HG03354 (cell line): ENCODE measurements around the gene MACROH2A1.

Source experiments
- ATAC-seq: cut with Tn5 transposase; IDR thresholded peaks from one replicate; pipeline ENCODE4 v1.9.1; 2021; ENCODE audit warnings: mild to moderate bottlenecking; ENCODE audit not compliant: unreplicated experiment, poor library complexity, severe bottlenecking

The MACROH2A1 gene

DNA sequence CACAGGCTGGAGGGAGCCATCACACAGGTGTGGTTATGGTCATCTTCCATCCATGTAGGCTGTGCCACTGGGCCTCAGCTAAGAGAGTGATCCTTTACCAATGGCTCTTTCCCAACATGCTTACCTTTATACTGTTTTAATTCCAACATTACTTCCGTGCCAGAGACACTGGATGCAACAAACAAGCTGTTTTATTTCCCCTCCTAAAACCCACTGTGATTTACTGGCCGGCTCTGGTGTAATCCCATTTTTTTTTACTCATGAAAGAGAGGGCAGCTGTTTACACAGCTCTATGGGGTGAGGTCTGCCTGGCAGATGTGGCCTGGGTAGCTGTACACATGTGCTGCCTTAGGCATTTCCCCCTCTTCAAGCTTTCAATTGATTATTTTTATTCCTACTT, 58.5 kb downstream of the MACROH2A1 start:
- no peak for ATAC-seq

DNA sequence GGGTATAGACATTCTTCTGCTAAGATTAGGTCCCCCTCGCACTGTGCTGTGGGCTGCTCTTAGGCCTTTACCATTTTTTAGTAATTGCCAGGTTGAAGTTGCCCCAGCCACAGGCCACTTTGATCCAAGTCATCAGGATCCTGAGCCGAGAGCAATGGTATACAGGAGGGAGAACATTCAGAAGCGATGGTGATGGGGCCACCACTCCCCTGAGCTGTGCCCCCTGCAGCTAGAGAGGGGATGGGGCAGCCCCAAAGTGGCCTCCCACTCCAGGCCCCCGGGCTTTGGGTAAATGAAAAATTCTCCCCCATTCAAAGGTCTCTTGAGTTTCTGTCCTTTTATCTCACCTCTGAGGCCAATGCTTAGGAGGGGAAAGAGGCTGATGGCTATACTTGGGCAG, 59.4 kb downstream of the MACROH2A1 start:
- no peak for ATAC-seq

DNA sequence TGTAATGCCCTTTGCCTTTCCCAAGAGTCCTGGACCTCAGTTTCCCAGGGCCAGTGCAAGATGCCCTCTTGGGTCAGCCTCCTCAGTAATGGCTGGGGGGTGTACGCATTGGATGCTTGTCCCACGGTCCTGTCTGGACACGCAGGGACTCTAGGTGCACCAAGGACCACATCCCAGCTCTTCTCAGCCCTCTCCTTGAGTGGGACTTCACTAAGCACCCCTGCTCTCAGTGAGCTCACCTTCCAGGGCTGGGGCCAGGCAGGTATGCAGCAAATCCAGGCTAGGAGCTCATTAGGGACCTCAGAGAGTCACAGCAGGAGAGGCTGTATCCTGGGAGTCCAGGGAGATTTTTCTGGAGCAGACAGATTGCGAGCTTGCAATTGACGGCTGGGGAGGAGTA, 59.8 kb downstream of the MACROH2A1 start:
- ATAC-seq: no peak

DNA sequence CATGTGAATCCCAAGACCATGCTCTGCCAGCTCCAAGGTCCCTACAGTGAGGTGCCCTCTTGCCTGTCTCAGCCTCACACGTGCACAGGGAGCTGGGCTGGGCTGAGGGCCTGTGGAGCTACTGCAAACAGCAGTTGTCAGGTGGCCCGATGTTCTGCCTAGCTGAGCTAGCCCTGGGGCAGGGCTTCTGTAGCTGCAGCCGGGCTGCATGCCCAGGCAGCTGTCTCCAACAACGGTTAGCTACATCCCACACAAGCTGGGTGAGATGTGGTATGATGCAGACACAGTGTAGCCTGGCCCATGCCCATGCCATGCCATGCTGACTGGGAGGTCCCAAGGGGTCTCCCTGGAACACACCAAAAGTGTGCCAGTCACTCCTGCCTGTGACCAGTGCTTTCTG, 62.0 kb downstream of the MACROH2A1 start:
- ATAC-seq: no peak

DNA sequence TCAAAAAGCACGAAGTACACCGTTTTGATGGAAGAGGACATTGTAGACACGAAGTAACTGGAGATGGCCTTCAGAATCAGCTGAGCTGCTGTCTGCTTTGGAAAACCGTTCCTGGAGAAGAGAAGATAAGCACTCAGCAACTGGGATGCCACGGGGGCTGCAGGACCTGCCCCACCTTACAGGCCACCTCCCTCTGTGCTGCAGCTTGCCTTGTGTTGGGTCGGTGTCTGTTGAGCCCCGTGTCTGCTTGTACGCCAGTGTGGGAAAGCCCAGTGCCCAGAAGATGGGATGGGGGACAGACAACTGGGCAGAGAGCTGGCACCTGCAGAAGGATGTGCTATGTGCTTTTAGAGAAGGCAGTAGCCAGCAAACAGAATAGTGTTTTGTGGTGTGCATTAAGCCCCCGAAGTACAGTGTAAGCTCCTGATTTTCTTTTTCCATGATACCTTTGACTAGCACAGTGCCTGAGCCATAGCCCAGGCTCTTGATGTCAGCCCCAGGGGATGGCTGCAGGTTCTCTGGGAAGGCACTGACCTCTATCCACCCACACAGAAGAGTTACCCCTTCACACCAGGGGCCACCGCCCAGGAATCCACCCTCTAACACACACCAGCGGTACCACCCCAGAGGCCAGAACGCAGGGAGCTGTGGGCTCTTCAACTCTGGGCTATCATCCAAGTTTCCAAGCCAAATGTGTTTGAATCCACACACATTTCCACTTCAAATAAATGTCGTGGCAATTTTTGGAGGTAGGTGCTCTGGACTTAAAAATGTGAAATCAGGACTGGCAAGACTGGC, 63.8 kb downstream of the MACROH2A1 start:
- ATAC-seq: no peak

DNA sequence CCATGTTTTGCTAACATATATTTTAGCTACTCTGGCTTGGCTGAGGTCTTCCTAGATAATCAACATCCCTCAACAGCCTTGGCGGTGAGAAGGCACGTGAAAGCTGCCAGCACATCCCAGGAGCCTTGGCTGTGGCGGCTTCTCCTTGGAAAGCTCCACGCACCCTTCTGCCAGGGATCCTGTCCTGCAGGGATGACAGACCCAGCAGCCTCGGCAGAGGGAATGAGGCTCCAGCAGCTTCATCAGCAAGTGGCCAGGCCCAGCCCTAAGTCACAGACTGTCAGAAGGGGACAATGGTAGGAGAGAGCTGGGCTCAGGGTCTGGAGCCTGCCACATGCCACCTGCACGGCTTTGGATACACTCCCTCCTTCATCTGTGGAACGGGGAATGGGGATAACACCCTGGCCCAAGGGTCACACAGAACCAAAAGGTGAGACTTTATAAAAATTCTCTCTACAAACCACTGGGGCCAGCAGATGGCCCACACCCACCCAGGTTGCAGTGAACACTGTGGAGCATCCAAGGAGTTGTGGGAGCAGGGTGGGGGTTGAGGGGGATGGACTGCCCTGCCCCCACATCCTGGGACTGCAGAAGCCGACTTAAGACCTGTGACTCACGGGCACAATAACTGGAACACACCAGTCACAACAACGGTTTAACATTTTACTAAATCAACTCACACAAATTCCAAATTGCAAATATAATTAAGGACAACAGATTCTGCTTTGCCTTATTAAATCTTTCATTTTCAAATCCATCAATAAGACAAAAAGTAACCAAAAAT, 65.1 kb downstream of the MACROH2A1 start:
- no peak for ATAC-seq

DNA sequence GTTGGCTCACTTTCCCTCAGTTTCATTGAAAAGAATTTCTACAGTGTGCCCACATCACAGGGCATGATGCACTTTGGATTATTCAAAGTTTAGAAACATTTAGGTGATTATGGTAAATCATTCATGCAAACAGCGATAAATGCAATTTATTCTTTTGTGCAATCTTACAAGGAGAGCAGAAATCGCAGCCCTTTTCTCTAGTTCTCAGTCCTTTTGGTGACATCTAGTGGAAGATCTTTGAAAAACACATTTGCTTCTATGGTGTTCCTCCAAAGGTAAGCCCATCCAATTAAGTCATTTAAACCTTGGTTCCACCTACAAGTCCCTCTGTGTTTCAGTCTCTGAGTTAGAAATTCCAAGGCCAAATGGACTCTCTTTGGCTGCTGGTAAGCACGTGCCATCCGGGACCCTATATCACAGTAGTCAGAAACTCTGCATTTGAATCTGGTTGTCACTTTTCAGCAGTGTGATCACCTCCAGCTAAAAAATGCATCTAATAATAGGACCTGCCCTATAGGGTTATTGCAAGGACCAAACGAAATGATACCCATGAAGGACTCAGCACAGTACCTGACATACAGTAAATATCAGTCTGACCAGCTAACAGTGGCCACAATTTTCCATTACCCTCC, 66.4 kb downstream of the MACROH2A1 start:
- no peak for ATAC-seq

DNA sequence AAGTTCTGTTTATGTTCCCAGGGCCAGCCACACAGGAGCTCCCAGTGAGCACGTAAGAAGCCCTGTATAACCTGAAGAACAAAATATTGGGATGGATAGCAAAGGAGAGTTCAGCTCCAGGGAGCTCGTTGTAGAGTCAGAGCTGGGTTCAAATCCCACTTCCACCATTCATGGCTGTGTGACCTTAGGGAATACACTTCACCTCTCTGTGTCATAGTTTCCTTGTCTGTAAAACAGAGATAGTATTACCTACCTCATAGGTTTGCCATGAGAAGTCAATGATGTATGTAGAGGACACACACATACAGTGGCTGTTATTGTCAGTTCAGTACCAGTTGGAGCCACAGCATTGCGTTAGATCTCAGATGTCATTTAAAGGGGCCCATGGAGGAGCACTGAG, 67.4 kb downstream of the MACROH2A1 start:
- no peak for ATAC-seq

DNA sequence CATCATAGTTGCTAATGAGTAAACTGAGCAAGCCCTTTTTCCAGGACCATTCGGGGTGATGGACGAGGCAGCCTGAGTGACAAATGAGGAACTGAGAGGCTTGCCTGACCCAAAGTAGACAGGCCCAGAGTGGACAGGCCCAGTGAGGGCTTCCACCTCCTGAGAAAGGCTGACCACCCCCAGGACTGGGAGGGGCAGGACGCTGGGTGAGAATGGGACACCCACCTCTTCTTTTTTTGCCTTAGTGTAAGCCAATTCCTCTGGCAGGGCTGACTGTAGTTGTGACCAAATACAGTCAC, 68.3 kb downstream of the MACROH2A1 start:
- no peak for ATAC-seq

DNA sequence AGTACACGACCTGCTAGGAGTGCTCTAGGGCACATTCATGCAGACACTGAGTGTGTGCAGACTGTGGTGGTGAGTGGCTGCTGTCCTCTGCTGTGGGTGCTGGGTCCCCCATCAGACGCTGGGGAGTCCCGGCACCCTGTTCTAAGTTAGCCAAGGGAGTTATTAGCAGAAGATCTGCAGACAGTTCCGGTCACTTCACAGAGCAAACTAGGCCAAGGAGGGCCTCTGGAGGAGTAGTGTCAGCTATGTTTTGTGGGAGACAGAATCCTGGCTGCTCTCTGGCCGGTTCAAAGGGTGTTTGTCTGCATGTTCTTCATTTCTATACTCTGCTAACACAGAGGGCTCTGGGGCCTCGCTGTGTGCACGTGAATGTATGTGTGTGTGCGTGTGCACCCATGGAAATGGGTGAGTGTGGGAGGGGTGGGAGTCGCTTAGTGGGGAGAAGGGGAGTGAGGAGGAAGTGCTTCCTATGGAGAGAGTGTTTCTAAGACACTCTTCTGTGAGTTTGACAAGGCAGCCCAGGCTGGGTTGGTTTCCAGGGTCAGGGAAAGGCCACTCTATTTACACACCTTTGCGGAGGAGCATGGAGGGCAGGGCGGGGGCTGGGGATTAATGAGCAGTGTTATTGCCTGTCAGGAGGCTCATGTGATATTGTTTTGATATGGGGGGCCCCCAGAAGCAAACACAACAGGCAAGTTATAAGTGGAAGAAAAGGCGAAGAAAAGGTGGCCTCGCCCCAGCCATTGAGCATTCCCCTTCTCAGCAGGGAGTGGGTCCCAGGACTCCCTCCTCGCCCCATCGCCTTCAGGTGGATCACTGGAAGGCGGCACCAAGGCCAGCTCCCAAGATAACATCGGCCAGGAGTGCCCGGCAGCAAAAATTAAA, 68.9 kb downstream of the MACROH2A1 start:
- no peak for ATAC-seq

DNA sequence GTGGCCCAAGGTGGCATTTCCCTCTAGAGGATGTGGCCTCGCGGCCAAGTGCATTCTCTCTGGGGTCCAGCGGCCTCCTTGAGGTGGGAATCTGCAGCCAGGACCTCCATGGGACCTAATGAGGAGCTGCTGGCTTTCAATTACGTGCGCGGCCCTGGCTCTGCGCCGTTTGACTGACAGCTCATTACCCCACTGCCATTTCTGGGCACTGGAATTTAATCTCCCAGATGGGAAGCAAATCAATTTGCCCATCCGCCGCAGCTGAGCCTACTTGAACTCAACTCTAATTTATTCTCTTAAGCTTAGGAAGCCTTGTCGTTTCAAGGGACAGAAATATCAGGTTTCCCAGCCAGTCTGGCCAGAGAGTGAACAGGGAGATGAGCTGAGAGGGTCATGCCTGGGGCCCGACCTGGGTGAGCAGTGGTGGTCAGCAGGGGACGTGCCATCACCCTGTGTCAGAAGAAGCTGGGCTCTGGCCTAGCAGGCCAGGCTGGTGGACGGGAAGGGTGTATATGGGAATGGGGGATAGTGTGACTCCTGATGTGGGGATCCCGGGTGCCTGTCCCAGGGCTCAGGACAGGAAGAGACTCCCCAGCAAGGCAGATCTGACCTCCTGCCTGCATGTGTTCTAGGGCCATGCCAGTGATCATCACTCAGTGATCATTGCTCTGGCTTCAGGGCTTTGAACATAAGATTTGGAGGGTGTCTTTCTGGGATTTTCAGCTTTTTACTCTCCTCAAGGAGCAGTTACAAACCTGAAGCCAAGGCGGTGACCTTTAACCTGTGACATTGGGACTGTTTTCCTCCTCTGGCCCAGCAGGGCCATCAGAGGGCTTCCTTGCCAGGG, 69.7 kb downstream of the MACROH2A1 start:
- ATAC-seq: no peak

DNA sequence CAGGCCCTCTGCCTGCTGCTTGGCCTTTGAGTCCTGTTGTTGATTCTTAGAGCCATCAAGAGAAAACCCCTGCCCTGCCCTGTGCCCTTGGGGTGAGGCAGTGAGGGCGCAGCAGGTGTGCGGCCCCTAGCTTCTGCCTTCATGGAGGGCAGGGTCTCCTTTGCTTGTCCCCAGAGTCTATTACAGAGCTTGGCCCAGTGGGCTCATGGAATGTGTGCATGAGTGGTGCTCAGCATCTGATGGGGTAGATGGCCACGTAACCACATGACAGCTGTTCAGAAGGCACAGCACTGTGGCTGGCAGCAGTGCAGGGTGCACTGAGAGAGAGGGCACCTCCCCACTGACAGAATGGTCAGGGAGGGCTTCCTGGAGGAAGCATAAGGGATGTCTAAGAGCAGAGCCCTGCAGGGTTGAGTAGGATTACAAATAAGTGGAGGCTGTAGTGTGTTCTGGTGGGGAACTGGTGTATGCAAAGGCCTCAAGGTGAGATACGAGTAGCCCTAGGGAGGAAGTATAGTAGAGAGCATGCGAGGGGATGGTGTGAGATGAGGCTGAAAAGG, 70.8 kb downstream of the MACROH2A1 start:
- no peak for ATAC-seq

DNA sequence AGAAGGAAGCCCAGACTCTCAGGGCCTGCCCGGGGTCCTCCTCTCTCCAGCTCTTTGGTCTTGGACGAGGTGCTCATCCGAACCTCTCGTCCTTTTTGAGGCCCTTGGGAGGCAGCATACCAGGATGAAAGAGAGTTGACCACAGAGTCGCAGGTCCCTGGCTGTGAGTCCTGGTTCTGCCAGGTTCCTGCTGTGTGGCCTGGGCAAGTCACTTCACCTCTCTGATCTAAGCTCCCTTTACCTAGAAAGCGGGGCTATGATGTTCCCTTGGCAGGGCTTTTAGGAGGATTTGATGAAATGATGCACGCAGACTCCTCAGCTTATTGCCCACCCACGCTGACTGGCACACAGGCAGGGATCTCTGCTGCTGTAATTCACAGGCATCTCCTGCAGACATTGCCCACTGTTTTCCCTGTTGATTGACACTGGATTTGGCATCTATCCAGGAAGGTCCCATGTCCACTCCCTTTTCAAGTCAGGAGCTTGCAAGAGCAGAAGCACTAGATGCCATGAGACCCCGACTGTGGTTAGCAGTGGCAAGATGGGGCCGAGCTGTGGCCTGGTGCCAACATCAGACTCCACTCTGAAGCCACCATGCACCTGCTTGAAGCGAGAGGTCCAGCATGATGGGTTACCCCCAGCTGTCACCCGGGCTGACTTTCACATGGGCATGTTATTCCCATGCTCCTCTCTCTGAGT, 71.5 kb downstream of the MACROH2A1 start:
- ATAC-seq: no peak

DNA sequence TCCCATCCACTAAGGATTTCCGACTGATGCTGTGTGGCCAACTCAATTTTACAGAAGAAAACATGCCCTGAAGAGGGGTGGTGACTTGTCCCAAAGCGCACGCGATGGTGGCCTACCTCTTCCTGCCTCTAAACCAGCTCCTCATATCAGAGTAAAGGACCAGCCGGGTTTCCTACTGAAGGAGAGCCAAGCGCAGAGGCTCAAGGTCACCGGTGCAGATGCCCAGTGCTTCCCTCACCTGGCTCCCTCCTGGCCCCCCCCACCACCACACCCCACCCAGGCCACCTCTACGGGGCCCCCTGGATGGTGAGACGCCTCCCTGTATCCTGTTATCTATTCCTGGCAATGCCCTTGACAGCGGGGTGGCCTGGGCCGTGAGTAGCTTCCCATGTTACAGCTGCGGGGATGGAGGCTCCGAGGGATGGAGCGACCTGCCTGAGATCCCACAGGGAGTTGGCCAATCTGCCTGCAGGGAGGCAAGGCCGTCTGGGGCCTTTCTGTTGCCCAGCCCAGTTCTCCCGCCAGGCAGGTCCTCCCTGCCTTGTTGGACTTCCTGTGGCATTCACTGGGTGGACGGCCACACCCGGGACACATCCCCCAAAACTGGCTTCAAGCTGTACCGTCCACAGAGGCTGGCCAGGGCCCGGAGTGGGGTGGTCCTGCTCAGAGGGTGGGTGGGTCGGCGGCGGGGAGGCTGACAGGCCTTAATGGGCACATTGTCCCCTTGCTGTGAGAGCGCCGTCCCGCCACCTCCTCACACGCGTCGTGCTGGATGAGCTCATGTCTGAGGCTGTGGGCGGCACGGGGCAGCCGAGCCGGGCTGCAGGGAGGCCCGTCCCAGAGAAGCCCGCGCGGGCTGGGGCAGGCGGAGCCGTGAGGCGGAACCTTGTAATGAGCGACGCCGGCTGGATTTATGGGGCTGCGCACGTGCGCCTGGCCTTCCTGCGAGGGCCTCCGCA, 72.5 kb downstream of the MACROH2A1 start:
- no peak for ATAC-seq

DNA sequence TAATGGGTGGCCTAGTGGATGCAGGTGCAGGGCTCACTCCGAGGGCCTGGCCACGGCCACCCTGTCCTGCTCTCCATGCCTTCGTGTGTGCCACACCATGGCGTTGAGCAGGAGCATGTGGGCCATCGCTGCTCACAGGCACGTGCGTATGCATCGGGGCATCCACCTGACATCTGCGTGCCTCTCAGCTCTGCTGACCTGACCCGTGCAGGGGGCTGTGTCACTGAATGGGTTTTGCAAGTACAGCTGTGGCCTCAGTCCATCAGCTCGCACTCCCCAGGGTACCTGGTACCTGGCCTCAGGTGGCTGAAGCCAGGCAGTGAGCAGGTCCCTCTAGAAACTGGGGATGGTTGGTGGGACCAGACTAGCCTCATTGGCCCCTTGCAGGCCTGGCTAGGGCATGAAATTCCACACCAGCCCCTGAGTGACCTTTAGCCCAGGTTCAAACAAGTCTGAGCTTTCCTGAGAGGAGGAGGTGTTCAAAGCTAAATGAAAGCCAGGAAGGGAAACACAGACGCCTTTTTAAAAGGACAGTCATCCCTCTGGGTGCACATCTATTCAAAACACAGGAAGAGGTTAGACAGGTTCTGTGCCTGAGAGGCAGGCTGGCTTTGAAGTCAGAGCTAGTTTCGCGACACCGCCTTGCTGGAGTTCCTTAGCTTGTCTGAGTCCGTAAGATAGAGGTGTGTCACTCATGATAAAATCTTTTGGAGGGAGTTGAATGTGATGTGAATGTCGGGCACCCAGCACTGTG, 74.0 kb downstream of the MACROH2A1 start:
- ATAC-seq: no peak

DNA sequence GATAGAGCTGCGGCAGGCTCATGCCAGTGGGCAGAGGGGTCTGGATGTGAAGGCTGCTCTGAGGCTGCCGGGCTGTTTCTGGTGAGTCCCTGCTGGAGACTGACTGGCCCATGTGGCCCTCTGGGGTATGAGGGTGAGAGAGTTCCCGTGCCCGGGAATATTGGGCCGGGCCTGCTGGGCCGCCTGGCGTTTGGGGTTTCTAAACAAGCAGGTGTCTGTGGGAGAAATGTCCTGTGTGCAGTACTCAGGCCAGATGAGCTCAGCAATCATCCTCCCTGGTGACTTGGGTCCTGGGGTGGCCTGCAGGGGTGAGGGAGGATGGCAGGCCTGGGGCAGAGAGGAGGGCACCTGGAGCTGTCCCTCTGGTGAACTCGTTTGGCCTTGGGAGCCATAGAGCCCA, 74.9 kb downstream of the MACROH2A1 start:
- no peak for ATAC-seq
